Kidney glomerular epithelial cell (primary cell): ENCODE results near the gene SLITRK2.

Source experiments
- DNase-seq: peaks from one replicate; lab custom pipeline; 2025; lab: John Stamatoyannopoulos, UW

The SLITRK2 gene

DNA sequence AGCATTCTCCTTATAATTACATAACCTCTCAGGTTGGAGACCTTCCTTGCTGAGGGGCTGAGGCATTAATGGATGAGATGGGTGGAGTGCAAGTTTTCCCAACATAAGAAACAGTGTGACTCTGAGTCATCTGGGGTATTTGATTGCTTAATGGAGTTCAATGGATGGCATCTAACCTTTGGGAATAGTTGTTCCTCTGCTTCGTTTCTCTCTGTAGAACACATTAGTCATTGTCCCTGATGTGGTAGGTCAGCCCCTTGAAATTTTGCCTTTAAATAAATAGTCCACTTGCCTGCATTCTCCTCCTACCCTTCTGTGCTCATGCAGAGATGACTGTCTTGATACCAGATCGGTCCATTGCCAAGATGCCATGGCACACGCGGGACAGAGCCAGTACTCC is 38.6 kb downstream of the SLITRK2 start:
- DNase-seq, result no peak

DNA sequence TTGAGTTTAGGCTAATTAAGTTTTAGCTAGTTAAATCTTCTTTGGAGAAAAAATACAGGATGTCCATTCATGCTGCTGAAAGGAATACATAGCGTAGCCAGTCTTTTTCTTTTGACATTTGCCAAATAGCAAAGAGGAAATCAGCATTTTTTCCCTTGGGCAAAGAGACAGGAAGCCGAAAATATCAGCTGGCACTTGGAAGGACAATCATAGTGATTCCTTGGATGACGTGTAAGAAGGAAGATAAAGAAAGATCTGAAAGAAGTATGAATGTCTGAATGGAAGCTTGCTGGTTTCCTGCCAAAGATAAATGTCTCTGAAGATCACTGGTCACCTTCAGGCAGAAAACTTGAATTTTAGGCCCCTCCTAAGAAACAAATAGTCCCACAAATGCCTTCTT is 44.2 kb downstream of the SLITRK2 start:
- no peak for DNase-seq

DNA sequence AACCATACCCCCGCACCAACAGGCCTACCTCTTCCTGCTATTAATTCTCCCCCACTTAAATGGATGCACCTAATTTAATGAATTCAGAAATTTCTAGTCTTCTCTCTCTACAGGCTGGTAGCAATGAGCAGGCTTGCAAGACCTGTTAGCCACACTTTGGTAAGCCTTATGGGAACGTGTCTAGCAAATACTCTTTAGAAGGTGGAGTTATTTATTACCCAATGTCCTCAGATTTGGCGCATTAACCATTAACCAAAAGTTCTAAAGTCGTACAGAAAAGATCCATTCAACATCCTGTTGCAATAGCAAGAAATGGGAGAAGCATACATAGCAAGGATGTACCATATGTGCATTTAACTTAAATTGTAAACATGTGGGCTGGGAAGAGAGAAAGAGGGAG is 47.5 kb downstream of the SLITRK2 start:
- no peak for DNase-seq
